NCI-H748 (cell line): ENCODE data around the gene PPP1R1B.
A peak's percentile ranks its signal among the peaks of the same experiment; 100 is the strongest.

ENCODE experiments used
- DNase-seq: peaks from one replicate; lab custom pipeline; 2025; ENCODE audit not compliant: unreplicated experiment; lab: John Stamatoyannopoulos, UW

PPP1R1B gene

DNA sequence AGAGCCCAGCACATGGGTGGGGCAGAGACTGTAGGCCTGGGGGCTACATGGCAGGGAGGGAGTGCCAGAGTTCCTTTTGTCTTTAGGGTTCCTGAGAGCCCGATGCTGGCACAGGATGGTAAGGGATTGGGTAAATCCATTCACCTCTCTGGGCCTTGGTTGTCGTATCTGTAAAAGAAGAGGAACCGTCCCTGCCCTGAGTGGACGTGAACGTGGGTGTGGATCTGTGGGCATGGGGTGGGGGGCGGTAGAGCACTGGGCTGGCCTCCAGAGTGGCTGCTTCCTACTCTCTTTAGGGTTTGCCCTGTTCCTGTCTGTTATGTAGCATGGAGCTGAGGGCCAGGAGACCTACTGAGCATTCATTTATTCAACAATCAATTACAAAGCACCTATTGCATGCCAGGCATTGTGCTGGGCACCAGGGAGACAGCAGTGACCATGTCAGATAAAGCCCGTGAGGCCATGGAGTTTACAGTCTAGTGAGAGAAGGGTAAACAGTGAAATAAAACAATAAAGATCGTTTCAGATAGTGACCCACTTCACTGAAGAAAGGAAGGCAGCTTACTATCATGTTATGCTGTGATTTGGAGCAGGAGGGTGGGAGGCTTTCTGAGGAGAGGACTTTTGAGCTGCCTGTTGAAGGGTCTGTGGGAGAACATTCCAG is 25.3 kb downstream of the PPP1R1B start:
- no peak for DNase-seq

DNA sequence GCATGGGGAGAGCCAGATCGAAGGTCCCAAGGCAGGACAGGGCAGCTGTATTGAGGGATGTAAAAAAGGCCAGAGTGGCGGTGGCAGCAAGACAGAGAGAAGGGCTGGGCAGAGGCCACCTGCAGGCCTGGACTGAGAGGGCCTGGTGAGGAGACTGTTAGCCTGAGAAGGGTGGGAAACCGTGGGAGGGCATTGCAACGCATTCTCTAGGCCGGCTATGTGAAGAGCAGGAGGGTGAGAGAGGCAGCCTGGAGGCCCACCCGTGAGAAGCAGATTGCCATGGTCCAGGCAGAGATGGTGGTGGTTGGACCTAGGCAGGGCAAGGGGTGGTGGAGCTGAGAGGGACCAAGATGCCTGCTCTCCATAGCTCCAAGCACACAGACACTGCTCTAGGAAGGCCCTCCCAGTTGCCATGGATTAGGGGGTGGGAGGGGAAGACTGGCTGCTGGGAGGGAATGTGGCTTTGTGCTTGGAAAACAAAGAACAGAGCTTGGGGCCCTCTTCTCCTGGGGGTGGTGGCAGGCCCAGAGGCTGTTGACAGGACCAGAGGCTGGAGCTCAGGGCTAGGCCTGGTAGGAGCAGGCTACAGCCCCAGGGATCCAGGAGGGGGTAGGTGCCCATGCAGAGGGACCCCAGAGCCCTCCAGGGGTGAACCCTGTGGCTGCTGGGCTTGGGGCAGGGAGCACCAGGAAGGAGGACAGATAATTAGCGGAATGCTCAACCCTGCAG is 26.0 kb downstream of the PPP1R1B start:
- no peak for DNase-seq

DNA sequence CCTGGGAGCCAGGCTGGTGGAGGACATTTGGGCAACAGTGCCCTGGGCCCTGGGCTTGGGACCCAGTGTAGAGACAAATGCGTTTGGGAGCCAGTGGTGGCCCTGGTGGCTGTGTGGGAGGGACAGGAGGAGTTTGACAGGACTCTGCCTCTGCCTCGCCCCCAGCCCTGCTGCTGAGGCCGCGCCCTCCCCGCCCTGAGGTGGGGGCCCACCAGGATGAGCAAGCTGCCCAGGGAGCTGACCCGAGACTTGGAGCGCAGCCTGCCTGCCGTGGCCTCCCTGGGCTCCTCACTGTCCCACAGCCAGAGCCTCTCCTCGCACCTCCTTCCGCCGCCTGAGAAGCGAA is 26.5 kb downstream of the PPP1R1B start:
- DNase-seq, result no peak

DNA sequence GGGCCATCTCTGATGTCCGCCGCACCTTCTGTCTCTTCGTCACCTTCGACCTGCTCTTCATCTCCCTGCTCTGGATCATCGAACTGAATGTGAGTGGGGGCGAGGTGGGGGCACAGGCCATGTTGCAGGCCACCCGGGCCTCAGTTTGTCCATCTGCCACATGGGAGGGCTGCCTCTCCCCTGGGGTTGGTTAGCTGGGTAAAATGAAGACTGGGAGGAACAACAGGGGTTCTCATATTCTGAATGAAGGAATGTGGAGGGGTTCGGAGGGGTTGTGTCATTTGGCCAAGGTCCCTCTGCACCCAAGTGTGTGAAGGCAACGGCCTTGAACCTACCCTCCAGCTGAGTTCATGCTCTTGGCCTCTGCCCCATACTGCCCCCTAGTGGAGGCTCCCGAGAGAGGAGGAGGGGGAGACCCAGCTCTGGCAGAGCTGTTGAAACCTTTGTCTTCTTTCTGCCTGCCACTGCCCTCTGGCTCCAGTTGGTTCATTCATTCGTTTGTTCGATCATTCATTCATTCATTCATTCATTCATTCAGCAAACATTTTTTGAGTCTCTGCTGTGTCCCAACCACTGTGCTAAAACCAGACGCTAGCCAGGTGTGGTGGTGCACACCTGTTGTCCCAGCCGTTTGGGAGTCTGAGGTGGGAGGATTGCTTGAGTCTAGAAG is 27.0 kb downstream of the PPP1R1B start:
- DNase-seq, result peak; percentile 36

DNA sequence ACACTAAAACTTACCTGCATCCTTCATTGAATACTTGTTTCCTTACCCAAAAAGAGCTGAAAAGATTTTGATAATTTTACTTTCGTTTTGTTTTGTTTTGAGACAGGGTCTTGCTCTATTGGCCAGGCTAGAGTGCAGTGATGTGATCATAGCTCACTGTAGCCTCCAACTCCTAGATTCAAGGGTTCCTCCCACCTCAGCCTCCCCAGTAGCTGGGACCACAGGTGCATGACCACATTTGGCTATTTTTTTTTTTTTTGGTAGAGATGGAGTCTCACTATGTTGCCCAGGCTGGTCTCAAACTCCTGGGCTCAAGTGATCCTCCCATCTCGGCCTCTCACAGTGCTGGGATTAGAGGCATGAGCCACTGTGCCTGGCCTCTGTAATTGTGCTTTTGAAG is 28.4 kb downstream of the PPP1R1B start:
- no peak for DNase-seq

DNA sequence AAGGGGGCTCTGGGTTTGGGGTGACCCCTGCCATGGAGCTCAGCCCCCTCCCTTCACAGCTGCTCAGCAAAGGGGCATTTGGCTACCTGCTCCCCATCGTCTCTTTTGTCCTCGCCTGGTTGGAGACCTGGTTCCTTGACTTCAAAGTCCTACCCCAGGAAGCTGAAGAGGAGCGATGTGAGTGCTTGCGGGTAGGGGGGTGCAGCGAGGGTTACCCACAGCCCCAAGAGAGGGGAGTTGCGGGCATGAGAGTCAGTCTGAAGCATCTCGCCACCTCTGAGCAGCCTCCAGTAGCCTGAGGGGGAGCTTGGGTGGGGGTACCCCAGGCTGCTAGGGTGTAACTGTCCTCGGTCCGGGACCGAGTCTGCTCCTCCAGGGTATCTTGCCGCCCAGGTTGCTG is 31.6 kb downstream of the PPP1R1B start:
- DNase-seq, result no peak

DNA sequence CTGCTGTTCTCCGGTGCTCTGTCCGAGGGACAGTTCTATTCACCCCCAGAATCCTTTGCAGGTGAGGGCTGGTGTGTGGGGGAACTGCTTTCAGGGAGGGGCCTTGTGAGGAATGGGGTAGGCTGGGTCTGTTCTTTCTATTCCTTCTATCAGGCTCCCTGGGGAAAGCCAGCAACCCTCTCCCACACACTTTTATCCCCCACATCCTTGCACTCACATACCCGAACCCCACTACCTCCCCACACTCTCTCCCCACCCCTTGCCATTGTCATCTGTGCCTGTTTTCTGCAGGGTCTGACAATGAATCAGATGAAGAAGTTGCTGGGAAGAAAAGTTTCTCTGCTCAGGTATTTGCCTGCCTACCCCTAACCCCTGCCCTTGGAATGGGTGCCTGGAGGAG is 32.0 kb downstream of the PPP1R1B start:
- no peak for DNase-seq

DNA sequence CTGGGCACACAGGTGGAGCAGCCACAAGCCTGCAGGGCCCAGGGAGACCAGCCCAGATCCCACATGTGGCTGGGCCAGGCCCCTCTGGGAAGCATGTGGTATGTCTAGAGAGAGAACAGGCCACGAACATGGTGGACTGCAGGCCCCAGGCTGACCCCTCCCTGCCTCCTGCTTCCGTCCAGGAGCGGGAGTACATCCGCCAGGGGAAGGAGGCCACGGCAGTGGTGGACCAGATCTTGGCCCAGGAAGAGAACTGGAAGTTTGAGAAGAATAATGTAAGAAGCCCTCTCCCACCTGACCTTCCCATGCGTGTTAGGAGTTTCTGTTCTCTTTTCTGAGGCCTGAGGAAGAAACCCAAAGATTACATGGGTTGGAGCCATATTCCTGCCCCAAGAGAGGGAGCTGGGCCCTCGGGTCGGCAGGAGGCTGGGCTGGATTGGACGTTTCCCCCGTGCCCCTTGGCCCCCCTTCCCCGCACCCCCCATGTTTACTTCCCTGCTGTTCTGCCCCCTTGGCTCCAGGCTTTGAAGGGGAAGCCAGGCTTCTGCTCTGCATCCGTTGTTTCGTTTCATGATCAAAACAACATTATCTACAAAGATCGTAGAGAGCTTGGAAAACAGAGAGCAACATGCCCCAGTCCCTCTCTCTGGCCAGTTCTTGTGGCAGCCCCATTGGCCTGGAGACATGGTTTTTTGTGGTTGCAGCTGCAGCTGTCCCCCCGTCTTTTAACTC is 32.7 kb downstream of the PPP1R1B start:
- no peak for DNase-seq

DNA sequence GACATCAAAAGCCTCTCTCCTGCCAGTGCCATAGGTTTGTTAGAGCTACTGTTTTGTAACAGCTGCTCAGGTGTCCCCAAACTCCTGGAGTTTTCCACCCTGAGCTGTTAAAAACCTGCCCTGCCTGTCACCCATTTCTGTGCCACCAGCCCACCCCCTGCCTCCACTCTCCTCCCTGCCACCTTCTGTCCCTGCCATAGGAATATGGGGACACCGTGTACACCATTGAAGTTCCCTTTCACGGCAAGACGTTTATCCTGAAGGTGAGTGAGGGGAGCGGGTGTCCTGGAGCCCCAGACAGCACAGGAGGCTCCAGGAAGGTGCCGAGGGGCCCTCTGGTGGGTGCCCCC is 33.2 kb downstream of the PPP1R1B start:
- DNase-seq, result no peak

DNA sequence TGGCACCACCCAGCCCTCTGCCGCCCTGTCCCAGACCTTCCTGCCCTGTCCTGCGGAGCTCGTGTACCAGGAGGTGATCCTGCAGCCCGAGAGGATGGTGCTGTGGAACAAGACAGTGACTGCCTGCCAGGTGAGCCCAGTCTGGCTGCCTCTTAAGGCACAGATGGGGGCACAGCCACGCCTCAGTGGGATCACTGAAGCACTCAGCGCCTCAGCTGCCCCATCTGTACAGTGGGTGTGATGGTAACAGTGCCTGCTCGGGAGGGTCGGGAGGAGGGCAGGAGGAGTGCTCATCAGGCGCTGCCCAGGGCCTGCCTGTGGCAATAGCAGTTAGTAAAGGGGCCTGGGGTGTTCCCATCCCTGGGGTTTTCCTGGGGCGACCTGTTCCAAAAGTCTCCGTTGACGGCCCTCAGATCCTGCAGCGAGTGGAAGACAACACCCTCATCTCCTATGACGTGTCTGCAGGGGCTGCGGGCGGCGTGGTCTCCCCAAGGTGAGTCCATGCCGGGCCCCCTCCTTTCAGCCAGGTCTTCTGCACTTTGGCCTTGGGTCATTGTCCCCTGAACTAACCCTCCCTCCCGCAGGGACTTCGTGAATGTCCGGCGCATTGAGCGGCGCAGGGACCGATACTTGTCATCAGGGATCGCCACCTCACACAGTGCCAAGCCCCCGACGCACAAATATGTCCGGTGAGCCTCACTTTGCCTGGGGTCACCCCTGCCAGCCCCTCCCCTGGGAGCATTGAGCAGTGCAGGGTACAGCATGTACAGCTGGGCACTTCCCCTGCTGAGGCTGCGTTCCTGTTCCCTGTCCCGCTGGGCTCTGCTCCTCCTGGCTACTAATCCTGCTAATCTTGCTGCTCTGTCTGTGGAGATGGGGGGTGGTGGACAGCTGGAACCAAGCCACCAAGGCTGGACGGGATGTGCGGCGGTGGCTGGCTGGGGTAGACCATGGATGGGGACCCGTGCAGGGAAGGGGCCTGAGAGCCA is 33.9 kb downstream of the PPP1R1B start:
- no peak for DNase-seq

DNA sequence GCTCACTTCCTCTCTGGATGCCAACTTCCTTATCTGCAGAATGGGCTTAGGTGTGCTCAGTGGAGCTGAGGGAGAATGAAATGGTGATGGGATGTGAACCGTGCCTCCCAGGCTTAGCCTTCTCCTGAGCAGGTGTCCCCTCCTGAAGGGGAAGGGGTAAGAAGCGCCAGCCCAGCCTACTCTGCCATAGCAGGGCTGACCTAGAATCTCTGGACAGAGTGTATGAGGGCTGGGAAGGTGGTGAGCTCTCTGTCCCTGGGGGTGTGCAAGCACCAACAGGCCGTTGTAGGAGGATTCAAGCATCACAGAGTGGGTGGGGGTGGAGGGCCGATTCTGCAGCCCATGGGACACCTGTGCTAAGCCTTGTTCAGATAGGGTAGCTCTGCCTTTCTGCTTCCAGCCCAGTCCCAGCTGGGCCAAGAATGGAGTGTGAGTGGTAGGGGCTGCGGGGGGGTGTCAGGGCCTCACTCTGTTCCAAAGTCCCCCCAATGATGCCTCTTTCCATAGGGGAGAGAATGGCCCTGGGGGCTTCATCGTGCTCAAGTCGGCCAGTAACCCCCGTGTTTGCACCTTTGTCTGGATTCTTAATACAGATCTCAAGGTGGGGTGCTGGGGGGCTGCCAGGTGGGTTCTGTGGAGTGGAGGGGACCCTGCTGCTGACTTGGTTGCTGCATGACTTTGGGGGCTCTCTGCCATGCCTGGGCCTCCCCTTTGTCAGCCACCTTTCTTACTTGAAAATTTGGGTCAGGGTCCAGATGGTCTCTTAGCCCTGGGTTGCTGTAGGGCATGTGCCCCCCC is 35.2 kb downstream of the PPP1R1B start:
- no peak for DNase-seq

DNA sequence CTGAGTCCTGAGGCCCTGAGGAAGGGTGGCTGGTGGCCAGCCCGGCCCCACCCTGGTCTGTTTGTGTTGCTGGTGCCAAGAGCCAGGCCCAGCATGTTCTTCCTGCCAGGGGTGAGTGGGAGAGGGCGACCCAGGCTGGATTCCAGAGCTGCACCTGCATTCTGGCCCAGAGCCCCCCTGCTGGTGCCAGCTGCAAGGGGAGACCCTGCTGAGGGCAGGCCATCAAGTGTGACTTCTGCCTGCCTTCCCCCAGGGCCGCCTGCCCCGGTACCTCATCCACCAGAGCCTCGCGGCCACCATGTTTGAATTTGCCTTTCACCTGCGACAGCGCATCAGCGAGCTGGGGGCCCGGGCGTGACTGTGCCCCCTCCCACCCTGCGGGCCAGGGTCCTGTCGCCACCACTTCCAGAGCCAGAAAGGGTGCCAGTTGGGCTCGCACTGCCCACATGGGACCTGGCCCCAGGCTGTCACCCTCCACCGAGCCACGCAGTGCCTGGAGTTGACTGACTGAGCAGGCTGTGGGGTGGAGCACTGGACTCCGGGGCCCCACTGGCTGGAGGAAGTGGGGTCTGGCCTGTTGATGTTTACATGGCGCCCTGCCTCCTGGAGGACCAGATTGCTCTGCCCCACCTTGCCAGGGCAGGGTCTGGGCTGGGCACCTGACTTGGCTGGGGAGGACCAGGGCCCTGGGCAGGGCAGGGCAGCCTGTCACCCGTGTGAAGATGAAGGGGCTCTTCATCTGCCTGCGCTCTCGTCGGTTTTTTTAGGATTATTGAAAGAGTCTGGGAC is 36.0 kb downstream of the PPP1R1B start:
- no peak for DNase-seq

DNA sequence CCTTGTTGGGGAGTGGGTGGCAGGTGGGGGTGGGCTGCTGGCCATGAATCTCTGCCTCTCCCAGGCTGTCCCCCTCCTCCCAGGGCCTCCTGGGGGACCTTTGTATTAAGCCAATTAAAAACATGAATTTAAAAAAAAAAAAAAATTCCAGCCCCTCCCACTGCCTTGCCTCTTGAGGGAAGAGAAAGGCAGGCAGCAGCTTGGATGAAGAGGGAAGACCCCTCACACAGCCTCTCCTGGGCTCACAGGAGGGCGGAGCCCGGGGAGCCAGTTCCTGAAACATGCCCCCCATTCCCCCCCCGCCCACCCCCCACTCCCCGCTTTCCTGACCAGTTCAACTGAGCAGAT is 36.6 kb downstream of the PPP1R1B start:
- no peak for DNase-seq

DNA sequence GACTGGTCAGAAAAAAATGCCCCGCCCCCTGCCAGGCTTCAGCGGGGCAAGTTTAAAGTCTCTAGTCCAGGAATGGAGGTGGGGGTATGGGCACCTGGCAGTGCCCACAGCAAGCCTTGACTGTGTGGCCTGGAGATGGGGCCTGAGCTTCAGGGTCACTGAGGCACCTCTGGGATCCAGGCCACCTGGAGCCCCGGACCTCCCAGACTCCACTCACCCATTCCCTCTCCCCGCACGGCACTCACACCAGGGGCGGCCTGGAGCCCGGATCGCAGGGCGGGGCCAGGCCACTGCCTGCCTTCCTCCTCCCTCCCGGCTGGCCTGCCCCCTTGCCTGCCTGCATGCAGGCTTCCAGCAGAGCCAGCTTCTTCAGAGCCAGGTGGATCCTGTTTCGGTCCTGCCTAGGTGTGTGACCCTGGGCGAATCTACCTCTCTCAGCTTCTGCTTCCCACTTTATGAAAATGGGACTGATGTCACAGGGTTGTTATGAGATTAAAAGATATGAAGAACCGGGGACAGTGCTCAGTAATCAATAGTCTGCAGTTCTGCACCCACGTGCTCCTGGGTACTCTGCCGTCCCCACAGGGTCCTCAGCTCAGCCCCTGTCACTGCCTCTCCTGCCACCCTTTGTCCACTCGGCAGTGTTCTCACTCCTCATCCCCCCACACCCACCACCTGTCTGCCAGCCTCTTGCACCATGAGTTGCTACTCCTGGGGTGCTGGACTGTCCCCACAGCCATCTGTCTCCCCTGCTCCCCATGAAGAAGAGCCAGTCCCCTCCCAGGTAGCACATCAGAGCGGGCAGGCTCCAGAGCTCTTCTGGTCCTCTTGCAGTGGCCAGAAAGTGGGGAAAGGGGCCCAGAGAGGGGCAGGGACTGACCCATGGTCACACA is 37.2 kb downstream of the PPP1R1B start:
- no peak for DNase-seq

DNA sequence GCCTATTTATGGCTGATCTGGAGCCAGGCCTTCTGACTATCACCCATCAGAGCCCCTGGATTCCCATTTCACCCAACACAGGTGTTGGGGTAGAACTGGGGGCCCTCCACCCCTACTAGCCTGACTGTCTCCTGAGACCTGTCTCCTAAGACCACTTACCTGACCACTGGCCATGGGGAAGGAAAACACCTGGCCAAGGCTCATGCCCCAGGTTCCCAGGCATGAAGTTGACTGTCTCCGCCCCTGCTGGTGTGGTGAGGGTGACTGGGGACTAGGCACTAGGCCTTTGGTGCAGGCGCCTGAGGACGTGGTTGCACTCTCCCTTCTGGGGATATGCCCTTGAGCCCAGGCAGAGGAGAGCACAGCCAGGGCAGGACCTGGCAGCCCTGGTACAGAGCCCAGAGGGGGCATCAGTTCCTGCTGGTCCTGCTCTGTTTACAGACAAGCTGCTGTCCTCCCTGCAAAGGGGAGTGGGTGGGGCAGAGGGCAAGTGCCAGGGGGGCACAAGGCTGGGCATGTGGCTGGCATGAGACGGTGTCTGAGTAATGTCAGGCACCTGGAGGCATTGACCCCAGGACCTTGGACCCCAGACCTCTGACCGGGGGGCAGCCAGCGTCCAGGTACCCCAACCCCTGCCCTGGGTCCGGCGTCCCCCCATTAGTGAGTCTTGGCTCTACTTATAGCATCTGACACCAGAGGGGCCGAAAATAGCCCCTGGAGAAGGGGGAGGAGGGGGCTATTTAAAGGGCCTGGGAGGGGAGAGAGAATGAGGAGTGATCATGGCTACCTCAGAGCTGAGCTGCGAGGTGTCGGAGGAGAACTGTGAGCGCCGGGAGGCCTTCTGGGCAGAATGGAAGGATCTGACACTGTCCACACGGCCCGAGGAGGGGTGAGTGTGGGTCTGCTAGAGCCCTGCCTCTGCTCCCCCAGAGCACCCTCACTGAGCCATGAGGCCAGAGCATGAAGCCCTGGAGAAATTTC is 38.1 kb downstream of the PPP1R1B start, which contains the start of gene TCAP:
TSS of gene TCAP (plus strand) at position 769 of the 981 bp plus-strand sequence. CDS start at position 780, 11 bp downstream.
- no peak for DNase-seq

DNA sequence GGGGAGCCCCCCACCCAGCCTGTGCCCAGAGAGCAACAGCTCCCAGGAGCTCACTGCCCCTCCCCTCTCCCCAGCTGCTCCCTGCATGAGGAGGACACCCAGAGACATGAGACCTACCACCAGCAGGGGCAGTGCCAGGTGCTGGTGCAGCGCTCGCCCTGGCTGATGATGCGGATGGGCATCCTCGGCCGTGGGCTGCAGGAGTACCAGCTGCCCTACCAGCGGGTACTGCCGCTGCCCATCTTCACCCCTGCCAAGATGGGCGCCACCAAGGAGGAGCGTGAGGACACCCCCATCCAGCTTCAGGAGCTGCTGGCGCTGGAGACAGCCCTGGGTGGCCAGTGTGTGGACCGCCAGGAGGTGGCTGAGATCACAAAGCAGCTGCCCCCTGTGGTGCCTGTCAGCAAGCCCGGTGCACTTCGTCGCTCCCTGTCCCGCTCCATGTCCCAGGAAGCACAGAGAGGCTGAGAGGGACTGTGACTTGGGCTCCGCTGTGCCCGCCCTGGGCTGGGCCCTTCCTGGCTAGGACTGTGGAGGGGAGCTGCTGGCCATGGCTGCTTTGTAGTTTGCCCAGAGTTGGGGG is 39.0 kb downstream of the PPP1R1B start:
- DNase-seq, result peak; percentile 28

DNA sequence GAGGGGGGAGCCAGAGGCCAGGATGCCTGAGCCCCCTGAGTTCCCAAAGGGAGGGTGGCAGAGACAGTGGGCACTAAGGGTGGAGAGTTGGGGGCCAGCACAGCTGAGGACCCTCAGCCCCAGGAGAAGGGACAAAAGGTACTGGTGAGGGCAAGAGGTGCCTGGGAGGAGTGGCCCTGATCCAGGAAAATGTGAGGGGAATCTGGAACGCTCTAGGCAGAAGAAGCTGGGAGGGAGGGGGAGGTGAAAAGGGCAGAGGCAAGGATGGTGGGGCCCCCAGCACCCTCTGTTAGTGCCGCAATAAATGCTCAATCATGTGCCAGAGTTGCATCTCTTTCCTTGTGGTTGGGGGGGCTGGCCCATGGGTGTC is 39.5 kb downstream of the PPP1R1B start:
- no peak for DNase-seq
